Hair follicle dermal papilla cell (primary cell): ENCODE results near the gene AQP6. TPM values are rescaled to one million over a fixed set of nuclear protein-coding genes. Genes with fewer than 3 reads are reported as not detected.

Experiments used
- total RNA-seq: library from RNA; depleted of rRNA; stranded (reverse); fragments of >200 nt; gene quantifications from 2 replicates; pipeline ENCODE4 v1.2.3, GENCODE V29; 2012

The AQP6 gene, protein sequence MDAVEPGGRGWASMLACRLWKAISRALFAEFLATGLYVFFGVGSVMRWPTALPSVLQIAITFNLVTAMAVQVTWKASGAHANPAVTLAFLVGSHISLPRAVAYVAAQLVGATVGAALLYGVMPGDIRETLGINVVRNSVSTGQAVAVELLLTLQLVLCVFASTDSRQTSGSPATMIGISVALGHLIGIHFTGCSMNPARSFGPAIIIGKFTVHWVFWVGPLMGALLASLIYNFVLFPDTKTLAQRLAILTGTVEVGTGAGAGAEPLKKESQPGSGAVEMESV
- not detected in 2 replicates for total RNA-seq

GRCh38 chr12:49972641-49973360 is at the start of gene AQP6:
AQP6 (plus strand) TSS chr12:49972947; CDS start chr12:49973174, 227 bp downstream.

DNA sequence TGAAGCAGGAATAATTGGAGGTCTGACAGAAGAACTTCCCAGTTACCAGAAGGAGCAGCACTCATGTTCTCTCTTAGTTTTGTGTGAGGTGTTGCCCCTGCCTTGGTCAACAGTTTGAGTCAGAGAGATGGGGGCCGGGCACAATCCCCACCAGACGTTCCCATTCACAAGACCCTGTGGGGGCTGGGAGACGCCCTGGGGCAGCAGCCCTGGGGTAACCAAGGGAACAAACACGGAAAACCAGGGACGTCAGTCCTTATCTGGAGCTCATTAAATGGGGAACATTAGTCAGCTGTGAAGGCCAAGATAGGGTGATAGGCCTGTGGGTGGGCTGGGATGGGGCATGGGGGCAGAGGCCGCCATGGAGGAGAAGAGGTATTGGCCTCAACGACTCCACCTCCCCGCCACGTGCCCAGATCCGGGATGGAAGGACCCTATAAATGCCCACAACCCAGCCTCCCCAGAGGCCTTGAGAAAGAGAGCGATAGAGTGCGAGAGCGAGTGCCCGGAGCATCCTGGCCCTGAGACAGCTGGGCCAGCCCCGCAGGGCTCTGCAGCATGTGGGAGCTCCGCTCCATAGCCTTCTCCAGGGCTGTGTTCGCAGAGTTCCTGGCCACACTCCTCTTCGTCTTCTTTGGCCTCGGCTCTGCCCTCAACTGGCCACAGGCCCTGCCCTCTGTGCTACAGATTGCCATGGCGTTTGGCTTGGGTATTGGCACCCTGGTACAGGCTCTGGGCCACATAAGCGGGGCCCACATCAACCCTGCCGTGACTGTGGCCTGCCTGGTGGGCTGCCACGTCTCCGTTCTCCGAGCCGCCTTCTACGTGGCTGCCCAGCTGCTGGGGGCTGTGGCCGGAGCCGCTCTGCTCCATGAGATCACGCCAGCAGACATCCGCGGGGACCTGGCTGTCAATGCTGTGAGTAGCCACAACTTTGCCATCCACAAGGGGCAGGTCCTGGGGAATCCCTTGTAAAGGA is 22.2 kb upstream of the AQP6 start, which contains the start of gene AQP2:
AQP2 (plus strand) TSS at position 465 of the 979 bp plus-strand sequence; CDS start at position 559, 94 bp downstream.

DNA sequence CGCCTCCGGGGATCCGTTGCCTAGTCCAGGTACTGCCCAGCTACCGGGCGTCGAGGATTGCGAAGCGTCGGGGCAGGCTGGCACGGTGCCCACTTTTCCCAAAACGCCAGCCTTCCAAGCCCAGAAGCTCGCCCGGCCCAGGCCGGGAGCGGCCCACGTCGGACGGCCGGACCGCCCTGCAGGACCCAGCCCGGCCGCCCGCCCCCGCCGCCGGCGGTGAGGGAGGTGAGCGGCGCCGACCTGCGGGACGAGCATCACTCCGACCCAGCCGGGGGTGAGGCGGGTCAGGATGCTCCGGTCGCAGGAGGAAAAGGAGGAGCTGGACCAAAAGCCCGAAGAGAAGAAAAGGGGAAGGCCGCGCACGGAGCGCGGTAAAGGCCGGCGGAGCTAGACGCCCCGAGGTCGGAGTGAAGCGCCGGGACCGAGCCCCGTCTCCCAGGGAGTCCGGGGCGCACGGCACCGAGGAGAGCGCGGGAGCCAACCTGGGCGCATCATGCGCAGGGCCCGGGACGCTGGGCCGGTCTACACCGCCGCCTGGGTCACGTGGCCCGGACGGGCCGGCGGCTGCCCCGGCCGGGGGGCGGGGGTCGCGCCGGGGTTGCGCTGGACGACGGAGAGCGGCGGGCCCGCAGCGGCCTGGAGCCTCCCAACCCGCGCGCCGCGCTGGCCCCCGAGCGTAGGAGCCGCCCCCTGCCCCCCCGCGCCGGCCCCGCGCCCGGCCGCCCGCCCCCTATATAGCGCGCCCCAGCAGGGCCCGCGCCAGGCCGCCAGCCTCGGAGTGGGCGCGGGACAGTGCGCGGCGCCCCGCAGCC is 11.4 kb upstream of the AQP6 start, which contains the start of gene AQP5:
AQP5 (plus strand) TSS at position 762 of the 812 bp plus-strand sequence. CDS start 146 bp downstream, outside the sequence.

GRCh38 chr12:50025187-50026059 is 52.7 kb downstream of the AQP6 start, which contains the start of gene RACGAP1:
RACGAP1 (minus strand) TSS chr12:50025494; CDS start chr12:50016715, 8,779 bp downstream.

Other genes starting within 250 kb of the AQP6 start
- gene TMBIM6, start 231.4 kb upstream of the AQP6 start, total RNA-seq, result 356 and 360 TPM in 2 replicates
- gene NCKAP5L, start 144.5 kb upstream of the AQP6 start, total RNA-seq, result 51.2 and 59.9 TPM in 2 replicates
- gene BCDIN3D, start 129.8 kb upstream of the AQP6 start, total RNA-seq, result 3.4 and 3.9 TPM in 2 replicates
- gene FAIM2, start 69.0 kb upstream of the AQP6 start, total RNA-seq, result 0.97 and 1.5 TPM in 2 replicates
- gene AQP2, start 22.2 kb upstream of the AQP6 start, total RNA-seq, result not detected in 2 replicates
- gene AQP5, start 11.1 kb upstream of the AQP6 start, total RNA-seq, result not detected in 2 replicates
- 22.6 and 23.8 TPM in 2 replicates for gene RACGAP1, start 52.5 kb downstream of the AQP6 start, total RNA-seq
- 1.6 and 1.9 TPM in 2 replicates for gene ASIC1, start 84.6 kb downstream of the AQP6 start, total RNA-seq
- 66.9 and 67.5 TPM in 2 replicates for gene SMARCD1, start 112.4 kb downstream of the AQP6 start, total RNA-seq
- gene GPD1, start 131.1 kb downstream of the AQP6 start, total RNA-seq, result under 0.01 and 0.24 TPM in 2 replicates
- gene COX14, start 139.3 kb downstream of the AQP6 start, total RNA-seq, result 23.5 and 23.9 TPM in 2 replicates
- 31.0 and 33.8 TPM in 2 replicates for gene CERS5, start 194.4 kb downstream of the AQP6 start, total RNA-seq